WTC11 (cell line): ENCODE data around the gene WWOX.

Experiments used
- CREM ChIP-seq: sonication (generic); formaldehyde crosslinking; IDR thresholded peaks from 2 replicates; pipeline ENCODE4 v1.8.1; 2022; ENCODE audit warnings: mild to moderate bottlenecking, missing genetic modification reagents, moderate library complexity
- E2F1 ChIP-seq: sonication (generic); formaldehyde crosslinking; IDR thresholded peaks from 2 replicates; pipeline ENCODE4 v1.8.0; 2022; ENCODE audit warnings: mild to moderate bottlenecking, missing genetic modification reagents
- FOXK1 ChIP-seq: sonication (generic); formaldehyde crosslinking; IDR thresholded peaks from 2 replicates; pipeline ENCODE4 v1.8.0; 2022; ENCODE audit warnings: mild to moderate bottlenecking, moderate library complexity, missing genetic modification reagents
- FOXP1 ChIP-seq: sonication (generic); formaldehyde crosslinking; IDR thresholded peaks from 2 replicates; pipeline ENCODE4 v1.8.0; 2022; ENCODE audit warnings: missing genetic modification reagents, mild to moderate bottlenecking, moderate library complexity, borderline replicate concordance
- JUN ChIP-seq: sonication (generic); formaldehyde crosslinking; IDR thresholded peaks from 2 replicates; pipeline ENCODE4 v1.8.0; 2023; ENCODE audit warnings: mild to moderate bottlenecking, missing genetic modification reagents
- NFATC4 ChIP-seq: fragments of 250-450 bp; sonication (Bioruptor Pico); IDR thresholded peaks from 2 replicates; pipeline ENCODE4 v1.9.0; 2021; ENCODE audit warnings: mild to moderate bottlenecking
- NR2C2 ChIP-seq: sonication (generic); formaldehyde crosslinking; IDR thresholded peaks from 2 replicates; pipeline ENCODE4 v1.8.0; 2022; ENCODE audit warnings: mild to moderate bottlenecking, missing genetic modification reagents
- PRRX2 ChIP-seq: fragments of 250-450 bp; sonication (Bioruptor Pico); IDR thresholded peaks from 2 replicates; pipeline ENCODE4 v1.8.0; 2021; ENCODE audit warnings: mild to moderate bottlenecking
- SP1 ChIP-seq: sonication (generic); formaldehyde crosslinking; conservative IDR thresholded peaks from 2 replicates; pipeline ENCODE4 v1.8.1; 2022; ENCODE audit warnings: missing genetic modification reagents
- TEAD4 ChIP-seq: sonication (generic); formaldehyde crosslinking; IDR thresholded peaks from 2 replicates; pipeline ENCODE4 v1.8.0; 2022; ENCODE audit warnings: mild to moderate bottlenecking, missing genetic modification reagents
- ZNF423 ChIP-seq: fragments of 250-450 bp; sonication (Bioruptor Pico); IDR thresholded peaks from 2 replicates; pipeline ENCODE4 v2.1.2; 2022; ENCODE audit warnings: mild to moderate bottlenecking, moderate library complexity
- TF ChIP-seq, protein P1 (sequence below): fragments of 200-600 bp; IDR thresholded peaks from 2 replicates; pipeline ENCODE4 v1.8.0; 2022; ENCODE audit warnings: antibody characterized with exemption

GRCh38 chr16:78524066-78524595 lies 424.7 kb downstream of the WWOX start:
- TF ChIP-seq CREM (CRISPR knock-in tag) (no peak), FOXP1 (CRISPR knock-in tag) (no peak), E2F1 (CRISPR knock-in tag) (no peak), NFATC4 (CRISPR knock-in tag) (no peak), NR2C2 (CRISPR knock-in tag) (no peak), JUN (no peak), ZNF423 (CRISPR knock-in tag) (no peak), SP1 (CRISPR knock-in tag) (no peak), PRRX2 (CRISPR knock-in tag) (no peak), TEAD4 (CRISPR knock-in tag) (no peak), FOXK1 (CRISPR knock-in tag) (no peak)
- TF ChIP-seq, protein P1, sequence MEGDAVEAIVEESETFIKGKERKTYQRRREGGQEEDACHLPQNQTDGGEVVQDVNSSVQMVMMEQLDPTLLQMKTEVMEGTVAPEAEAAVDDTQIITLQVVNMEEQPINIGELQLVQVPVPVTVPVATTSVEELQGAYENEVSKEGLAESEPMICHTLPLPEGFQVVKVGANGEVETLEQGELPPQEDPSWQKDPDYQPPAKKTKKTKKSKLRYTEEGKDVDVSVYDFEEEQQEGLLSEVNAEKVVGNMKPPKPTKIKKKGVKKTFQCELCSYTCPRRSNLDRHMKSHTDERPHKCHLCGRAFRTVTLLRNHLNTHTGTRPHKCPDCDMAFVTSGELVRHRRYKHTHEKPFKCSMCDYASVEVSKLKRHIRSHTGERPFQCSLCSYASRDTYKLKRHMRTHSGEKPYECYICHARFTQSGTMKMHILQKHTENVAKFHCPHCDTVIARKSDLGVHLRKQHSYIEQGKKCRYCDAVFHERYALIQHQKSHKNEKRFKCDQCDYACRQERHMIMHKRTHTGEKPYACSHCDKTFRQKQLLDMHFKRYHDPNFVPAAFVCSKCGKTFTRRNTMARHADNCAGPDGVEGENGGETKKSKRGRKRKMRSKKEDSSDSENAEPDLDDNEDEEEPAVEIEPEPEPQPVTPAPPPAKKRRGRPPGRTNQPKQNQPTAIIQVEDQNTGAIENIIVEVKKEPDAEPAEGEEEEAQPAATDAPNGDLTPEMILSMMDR = no peak
